ENCODE measurements around the gene DHX9. TPM values are rescaled to one million over a fixed set of nuclear protein-coding genes. Genes with fewer than 3 reads are reported as not detected.

The DHX9 gene
- total RNA-seq, 2 donors from 2014 or later, result 38.4 to 67.9 TPM

GRCh38 chr1:182867861-182868260 is 28.7 kb downstream of the DHX9 start:
- Histone ChIP-seq H3K4me3 (no peak overlapping the region), H3K4me1 (no peaks in the 10 kb centered on the region), H3K36me3 (replicated peaks in 1 of 2; ENCODE audit: insufficient read depth in 1 of 2, low read depth in 2 of 2) (peaks cover 16 to 21% of the 10 kb centered on the region in 2 donors), H3K27ac (no peak overlapping the region), H3K9me3 (no peaks in the 10 kb centered on the region), H3K27me3 (no peaks in the 10 kb centered on the region)
- intact Hi-C loops (cut with DNase I), result no loop called here
- TF ChIP-seq POLR2A (IDR thresholded peaks at IDR 0.05), result no peak
- TF ChIP-seq, protein P1, sequence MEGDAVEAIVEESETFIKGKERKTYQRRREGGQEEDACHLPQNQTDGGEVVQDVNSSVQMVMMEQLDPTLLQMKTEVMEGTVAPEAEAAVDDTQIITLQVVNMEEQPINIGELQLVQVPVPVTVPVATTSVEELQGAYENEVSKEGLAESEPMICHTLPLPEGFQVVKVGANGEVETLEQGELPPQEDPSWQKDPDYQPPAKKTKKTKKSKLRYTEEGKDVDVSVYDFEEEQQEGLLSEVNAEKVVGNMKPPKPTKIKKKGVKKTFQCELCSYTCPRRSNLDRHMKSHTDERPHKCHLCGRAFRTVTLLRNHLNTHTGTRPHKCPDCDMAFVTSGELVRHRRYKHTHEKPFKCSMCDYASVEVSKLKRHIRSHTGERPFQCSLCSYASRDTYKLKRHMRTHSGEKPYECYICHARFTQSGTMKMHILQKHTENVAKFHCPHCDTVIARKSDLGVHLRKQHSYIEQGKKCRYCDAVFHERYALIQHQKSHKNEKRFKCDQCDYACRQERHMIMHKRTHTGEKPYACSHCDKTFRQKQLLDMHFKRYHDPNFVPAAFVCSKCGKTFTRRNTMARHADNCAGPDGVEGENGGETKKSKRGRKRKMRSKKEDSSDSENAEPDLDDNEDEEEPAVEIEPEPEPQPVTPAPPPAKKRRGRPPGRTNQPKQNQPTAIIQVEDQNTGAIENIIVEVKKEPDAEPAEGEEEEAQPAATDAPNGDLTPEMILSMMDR (IDR thresholded peaks at IDR 0.05), result no peak
- no peak for DNase-seq
- ATAC-seq, result no peak

DNA sequence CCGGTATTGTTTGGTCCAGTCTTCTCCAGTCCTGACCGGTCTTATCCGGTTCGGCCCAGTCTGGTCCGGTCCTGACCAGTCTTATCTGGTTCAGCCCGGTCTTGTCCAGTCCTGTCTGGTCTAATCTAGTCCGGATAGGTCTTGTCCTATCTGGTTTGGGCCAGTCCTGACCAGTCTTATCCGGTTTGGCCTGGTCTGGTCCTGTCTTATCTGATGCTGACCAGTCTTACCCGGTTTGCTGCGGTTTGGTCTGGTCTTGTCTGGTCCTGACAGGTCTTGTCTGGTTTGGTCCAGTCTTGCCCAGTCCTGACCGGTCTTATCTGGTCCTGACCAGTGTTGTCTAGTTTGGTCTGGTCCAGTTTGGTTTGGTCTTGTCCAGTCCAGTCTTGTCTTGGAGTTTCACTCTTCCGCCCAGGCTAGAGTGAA is 30.1 kb downstream of the DHX9 start:
- Histone ChIP-seq H3K4me3 (no peak overlapping the region), H3K27ac (no peak overlapping the region), H3K27me3 (no peaks in the 10 kb centered on the region), H3K36me3 (replicated peaks in 1 of 2; ENCODE audit: insufficient read depth in 1 of 2, low read depth in 2 of 2) (peaks cover 16 to 31% of the 10 kb centered on the region in 2 donors), H3K9me3 (no peaks in the 10 kb centered on the region), H3K4me1 (no peaks in the 10 kb centered on the region)
- no peak for ATAC-seq
- TF ChIP-seq, protein P1 (IDR thresholded peaks at IDR 0.05), result no peak
- no peak for TF ChIP-seq POLR2A (IDR thresholded peaks at IDR 0.05)
- intact Hi-C loops (cut with DNase I), result no loop called here
- no peak for DNase-seq
- WGBS, 2 donors, result 90 to 99% methylated on average over 11 to 12 of the region's 12 CpGs

GRCh38 chr1:182872881-182873280 is 33.7 kb downstream of the DHX9 start:
- ATAC-seq (no peak), DNase-seq (no peak)
- Histone ChIP-seq H3K27me3 (no peaks in the 10 kb centered on the region), H3K36me3 (replicated peaks in 1 of 2; ENCODE audit: insufficient read depth in 1 of 2, low read depth in 2 of 2) (peaks cover 9 to 42% of the 10 kb centered on the region in 2 donors), H3K27ac (no peak overlapping the region), H3K4me1 (no peaks in the 10 kb centered on the region), H3K9me3 (no peaks in the 10 kb centered on the region), H3K4me3 (no peak overlapping the region)
- intact Hi-C loops (cut with DNase I), result no loop called here
- no peak for TF ChIP-seq POLR2A (IDR thresholded peaks at IDR 0.05)
- TF ChIP-seq, protein P1 (IDR thresholded peaks at IDR 0.05), result no peak
- WGBS, 2 donors, result 93 to 100% methylated on average over 3 of the region's 3 CpGs

DNA sequence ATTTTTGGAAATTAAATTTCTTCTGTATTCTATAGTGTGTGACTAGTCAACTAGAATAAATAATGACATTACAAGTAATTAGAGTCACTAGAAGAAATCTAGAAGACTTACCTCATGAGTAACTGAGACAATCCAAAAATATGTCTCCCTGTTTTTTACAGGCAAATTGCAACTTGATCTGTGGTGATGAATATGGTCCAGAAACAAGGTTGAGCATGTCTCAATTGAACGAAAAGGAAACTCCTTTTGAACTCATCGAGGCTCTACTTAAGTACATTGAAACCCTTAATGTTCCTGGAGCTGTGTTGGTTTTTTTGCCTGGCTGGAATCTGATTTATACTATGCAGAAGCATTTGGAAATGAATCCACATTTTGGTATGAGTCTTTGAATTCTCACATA is 36.7 kb downstream of the DHX9 start:
- H3K4me3 ChIP-seq, result no peak overlapping the region
- intact Hi-C loops (cut with DNase I), result no loop called here
- H3K36me3 ChIP-seq (replicated peaks in 1 of 2; ENCODE audit: insufficient read depth in 1 of 2, low read depth in 2 of 2), result peaks cover 7 to 61% of the 10 kb centered on the region in 2 donors
- no peak overlapping the region for H3K27ac ChIP-seq
- DNase-seq (no peak), ATAC-seq (no peak)
- H3K27me3 ChIP-seq, result no peaks in the 10 kb centered on the region
- no peaks in the 10 kb centered on the region for H3K9me3 ChIP-seq
- WGBS, 2 donors, result 92 to 96% methylated on average over 2 of the region's 2 CpGs
- no peaks in the 10 kb centered on the region for H3K4me1 ChIP-seq
- TF ChIP-seq POLR2A (IDR thresholded peaks at IDR 0.05), result no peak
- TF ChIP-seq, protein P1 (IDR thresholded peaks at IDR 0.05), result no peak

GRCh38 chr1:182877331-182877730 is 38.2 kb downstream of the DHX9 start:
- H3K27ac ChIP-seq, result no peak overlapping the region
- peaks cover 7 to 70% of the 10 kb centered on the region in 2 donors for H3K36me3 ChIP-seq (replicated peaks in 1 of 2; ENCODE audit: insufficient read depth in 1 of 2, low read depth in 2 of 2)
- no peaks in the 10 kb centered on the region for H3K9me3 ChIP-seq
- no peak for TF ChIP-seq POLR2A (IDR thresholded peaks at IDR 0.05)
- TF ChIP-seq, protein P1 (IDR thresholded peaks at IDR 0.05), result no peak
- DNase-seq (no peak), ATAC-seq (no peak)
- no peaks in the 10 kb centered on the region for H3K27me3 ChIP-seq
- H3K4me1 ChIP-seq, result no peaks in the 10 kb centered on the region
- intact Hi-C loops (cut with DNase I), result no loop called here
- H3K4me3 ChIP-seq, result no peak overlapping the region

All from body of pancreas (tissue), 4 donors.